K562 (cell line): ENCODE measurements around the gene PPP1R15B. TPM values are rescaled to one million over a fixed set of nuclear protein-coding genes. Genes with fewer than 3 reads are reported as not detected.
A peak's percentile ranks its signal among the peaks of the same experiment; 100 is the strongest.

ENCODE experiments used
- ARID2 ChIP-seq: fragments of 450-650 bp; IDR thresholded peaks from 2 replicates; pipeline ENCODE4 v1.6.1; 2017; ENCODE audit warnings: antibody characterized with exemption, mild to moderate bottlenecking
- CXXC5 ChIP-seq: fragments of 250-450 bp; sonication (Bioruptor Pico); IDR thresholded peaks from 2 replicates; pipeline ENCODE4 v1.8.0; 2022; ENCODE audit warnings: inconsistent platforms, mild to moderate bottlenecking, moderate library complexity
- DEAF1 ChIP-seq: fragments of 450-650 bp; formaldehyde crosslinking; IDR thresholded peaks from 2 replicates; pipeline ENCODE4 v1.4.0; 2020; ENCODE audit warnings: mild to moderate bottlenecking, moderate library complexity
- ETV5 ChIP-seq: sonication (generic); formaldehyde crosslinking; IDR thresholded peaks from 2 replicates; pipeline ENCODE4 v1.4.0; 2020; ENCODE audit warnings: low read depth, mild to moderate bottlenecking, missing genetic modification reagents
- GABPB2 ChIP-seq: fragments of 250-450 bp; sonication (Bioruptor Pico); conservative IDR thresholded peaks from 2 replicates; pipeline ENCODE4 v1.5.1; 2021; ENCODE audit warnings: mild to moderate bottlenecking
- GTF2A2 ChIP-seq: IDR thresholded peaks from 2 replicates; pipeline ENCODE4 v1.6.1; 2016; ENCODE audit warnings: mild to moderate bottlenecking, missing genetic modification characterization, missing compliant biosample characterization
- MYBL2 ChIP-seq, 2 experiments: fragments of 450-650 bp in 1 of 2; sonication (generic) in 1 of 2; formaldehyde crosslinking in 1 of 2; IDR thresholded peaks; 2 replicates each; pipeline versions ENCODE4 v1.6.1 to v1.8.1; 2017 to 2022; ENCODE audit warnings: borderline replicate concordance in 1 of 2, inconsistent platforms in 1 of 2, low read depth in 1 of 2, mild to moderate bottlenecking in 1 of 2, missing genetic modification reagents in 1 of 2, moderate library complexity in 1 of 2
- MYC ChIP-seq, 2 experiments: fragments of 250-450 bp in 1 of 2; sonication (Bioruptor Pico) in 1 of 2; IDR thresholded peaks; 2 replicates each; pipeline versions ENCODE4 v1.5.1 to v1.6.1; 2012 to 2021; ENCODE audit warnings: low read depth in 2 of 2, borderline replicate concordance in 1 of 2, improper control_type of control experiment in 1 of 2, low read length in 1 of 2, mild to moderate bottlenecking in 1 of 2, moderate library complexity in 1 of 2
- NFE2 ChIP-seq: IDR thresholded peaks from 2 replicates; pipeline ENCODE4 v1.6.1; 2014; ENCODE audit warnings: antibody characterized with exemption, low read depth
- NR0B1 ChIP-seq: fragments of 450-650 bp; IDR thresholded peaks from one replicate; pipeline ENCODE4 v1.6.1; 2018; ENCODE audit warnings: mild to moderate bottlenecking, moderate library complexity; ENCODE audit not compliant: partially characterized antibody
- TOE1 ChIP-seq, 2 experiments: fragments of 450-650 bp in 1 of 2; sonication (generic) in 1 of 2; formaldehyde crosslinking in 1 of 2; IDR thresholded peaks; 2 replicates each; pipeline versions ENCODE4 v1.7.1 to v1.8.0; 2016 to 2022; ENCODE audit warnings: borderline replicate concordance in 2 of 2, mild to moderate bottlenecking in 2 of 2, antibody characterized with exemption in 1 of 2, inconsistent platforms in 1 of 2, low read depth in 1 of 2, missing genetic modification reagents in 1 of 2, moderate library complexity in 1 of 2
- TRIM28 ChIP-seq: fragments of 450-650 bp; IDR thresholded peaks from 2 replicates; pipeline ENCODE4 v1.6.1; 2017
- UBTF ChIP-seq, 2 experiments: IDR thresholded peaks; 2 replicates each; pipeline ENCODE4 v1.6.1; 2012; ENCODE audit warnings: improper control_type of control experiment in 2 of 2, low read depth in 2 of 2, low read length in 2 of 2, borderline replicate concordance in 1 of 2
- ZBTB33 ChIP-seq: sonication (generic); formaldehyde crosslinking; IDR thresholded peaks from 2 replicates; pipeline ENCODE4 v1.8.1; 2023; ENCODE audit warnings: mild to moderate bottlenecking, missing genetic modification reagents
- ZBTB43 ChIP-seq: sonication (generic); formaldehyde crosslinking; IDR thresholded peaks from 2 replicates; pipeline ENCODE4 v1.8.0; 2023; ENCODE audit warnings: mild to moderate bottlenecking, missing genetic modification reagents
- ZNF507 ChIP-seq: conservative IDR thresholded peaks from 2 replicates; pipeline ENCODE4 v1.6.1; 2017; ENCODE audit warnings: missing genetic modification characterization, missing compliant biosample characterization
- polyA plus RNA-seq, 8 experiments: library from polyadenylated mRNA; depleted of rRNA in 4 of 8; stranded (reverse) in 5 of 8; unstranded in 3 of 8; fragments of >200 nt; fragmentation: Nextera tagmentation in 2 of 8; fragmentation: Illumina TruSeq in 1 of 8; extraction: Ambion mirVana in 2 of 8; extraction: Trizol in 1 of 8; gene quantifications; 2 replicates each; pipeline versions ENCODE4 v1.2.1 to v1.2.3, GENCODE V29; 2011 to 2014; ENCODE audit warnings: inconsistent platforms in 1 of 8, missing spikeins in 1 of 8
- total RNA-seq, 7 experiments: library from RNA; depleted of rRNA in 6 of 7; stranded (reverse); fragments of >200 nt in 6 of 7; fragmentation: Illumina TruSeq in 2 of 7; extraction: Trizol in 2 of 7; gene quantifications; 2 replicates each; pipeline versions ENCODE4 v1.2.1 to v1.2.3, GENCODE V29; 2011 to 2021; ENCODE audit warnings: low replicate concordance in 1 of 7

PPP1R15B gene
- total and polyA plus RNA-seq, 9 of the 15 experiments (the other 6 are each of a cell fraction or from before 2014, with no cell fraction given) = 17.0 to 48.1 (median 30.8) TPM

GRCh38 chr1:204363335-204364114 is 48.1 kb downstream of the PPP1R15B start (continued):
- TF ChIP-seq NR0B1 (no peak), TRIM28 (no peak; the same call in 1 of the 2 replicates), TOE1 (IDR thresholded peaks at IDR 0.05; ENCODE audit: borderline replicate concordance) (no peak), TOE1 (CRISPR knock-in tag; IDR thresholded peaks at IDR 0.05; ENCODE audit: borderline replicate concordance, low read depth) (no peak), GTF2A2 (no peak), UBTF (IDR thresholded peaks at IDR 0.05; ENCODE audit: borderline replicate concordance in 1 of 2, low read depth in 2 of 2, low read length in 2 of 2) (peak; percentile 95 to 97; a peak in 3 of 4 replicates), ZBTB33 (CRISPR knock-in tag) (peak; percentile 46), ARID2 (peak; percentile 94), MYC (IDR thresholded peaks at IDR 0.05; ENCODE audit: low read depth, low read length) (peak; percentile 24; the same call in 1 of the 2 replicates), MYC (CRISPR knock-in tag; IDR thresholded peaks at IDR 0.05; ENCODE audit: borderline replicate concordance, low read depth) (no peak), MYBL2 (IDR thresholded peaks at IDR 0.05; ENCODE audit: low read depth) (no peak), MYBL2 (CRISPR knock-in tag; IDR thresholded peaks at IDR 0.05; ENCODE audit: borderline replicate concordance) (no peak), CXXC5 (CRISPR knock-in tag) (peak; percentile 68), ZBTB43 (CRISPR knock-in tag) (no peak), GABPB2 (no peak), NFE2 (no peak), ETV5 (CRISPR knock-in tag) (peak; percentile 78), DEAF1 (CRISPR knock-in tag) (peak; percentile 99), ZNF507 (tag) (no peak)
